ENCODE measurements around the gene AZIN2. TPM values are rescaled to one million over a fixed set of nuclear protein-coding genes. Genes with fewer than 3 reads are reported as not detected.

Gene AZIN2
- total RNA-seq, 1 donor from 2014 or later = 7.0 TPM

DNA sequence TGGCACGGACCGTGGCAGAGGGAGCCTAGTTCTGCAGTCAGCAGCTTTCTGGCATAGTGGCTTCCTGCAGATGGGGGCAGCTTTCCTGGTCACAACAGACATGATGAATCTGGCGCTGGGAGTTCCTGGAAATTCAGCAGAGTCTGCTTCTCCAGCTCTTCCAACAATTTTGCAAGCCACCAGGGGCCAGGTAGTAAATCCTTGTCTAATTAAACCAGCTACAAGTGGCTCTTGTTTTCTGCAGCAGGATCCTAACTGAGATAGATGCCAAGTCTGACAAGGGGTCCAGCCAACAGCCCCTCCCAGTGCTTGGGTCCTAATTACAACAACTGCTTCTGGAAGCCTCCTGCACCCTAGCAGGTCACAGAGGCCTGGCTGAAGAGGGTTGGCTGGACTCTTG is 65.0 kb downstream of the AZIN2 start:
- H3K4me1 Mint-ChIP-seq (ENCODE audit: low read depth, unreplicated experiment) = peaks cover 29% of the 10 kb centered on the region

DNA sequence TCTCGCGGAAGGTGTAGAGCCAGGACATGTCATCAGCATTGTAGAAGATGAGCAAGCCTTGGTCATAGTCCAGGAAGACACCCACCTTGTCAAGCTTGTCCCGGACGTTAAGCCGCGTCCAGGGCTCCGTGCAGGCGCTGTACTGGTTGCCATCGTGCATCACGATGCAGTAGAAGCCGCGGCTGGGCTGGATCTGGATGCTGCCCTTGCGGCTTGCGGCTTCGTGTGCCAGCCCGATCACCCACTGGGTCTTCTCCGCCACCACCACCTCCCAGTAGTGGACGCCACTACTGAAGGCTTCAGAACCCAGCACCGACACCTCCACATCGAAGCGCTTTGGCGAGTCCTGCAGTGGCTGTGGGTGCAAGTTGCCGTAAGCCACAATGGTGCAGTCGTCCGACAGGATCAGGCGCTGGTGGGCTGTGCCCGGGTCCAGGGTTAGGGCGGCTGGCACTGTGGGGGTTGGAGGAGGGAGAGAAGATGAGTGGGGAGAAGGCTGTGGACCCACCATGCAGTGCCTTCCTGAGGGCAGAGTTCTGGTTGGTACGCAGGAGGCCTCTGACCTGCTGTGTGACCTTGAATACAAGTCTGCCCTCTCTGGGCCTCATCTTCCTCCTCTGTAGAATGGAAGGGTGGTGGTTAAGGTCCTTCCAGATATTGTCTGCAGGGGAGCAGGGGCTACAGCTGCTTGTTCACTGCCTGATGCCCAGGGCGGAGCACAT is 66.5 kb downstream of the AZIN2 start:
- Mint-ChIP-seq H3K36me3 (ENCODE audit: unreplicated experiment) (no peaks in the 10 kb centered on the region), H3K27ac (ENCODE audit: unreplicated experiment) (no peak overlapping the region), H3K9me3 (ENCODE audit: unreplicated experiment) (peaks cover 8% of the 10 kb centered on the region), H3K27me3 (ENCODE audit: unreplicated experiment) (peaks cover 10% of the 10 kb centered on the region), H3K4me1 (ENCODE audit: low read depth, unreplicated experiment) (peaks cover 27% of the 10 kb centered on the region), H3K4me3 (ENCODE audit: unreplicated experiment) (no peak overlapping the region)
- TF ChIP-seq, protein P1, sequence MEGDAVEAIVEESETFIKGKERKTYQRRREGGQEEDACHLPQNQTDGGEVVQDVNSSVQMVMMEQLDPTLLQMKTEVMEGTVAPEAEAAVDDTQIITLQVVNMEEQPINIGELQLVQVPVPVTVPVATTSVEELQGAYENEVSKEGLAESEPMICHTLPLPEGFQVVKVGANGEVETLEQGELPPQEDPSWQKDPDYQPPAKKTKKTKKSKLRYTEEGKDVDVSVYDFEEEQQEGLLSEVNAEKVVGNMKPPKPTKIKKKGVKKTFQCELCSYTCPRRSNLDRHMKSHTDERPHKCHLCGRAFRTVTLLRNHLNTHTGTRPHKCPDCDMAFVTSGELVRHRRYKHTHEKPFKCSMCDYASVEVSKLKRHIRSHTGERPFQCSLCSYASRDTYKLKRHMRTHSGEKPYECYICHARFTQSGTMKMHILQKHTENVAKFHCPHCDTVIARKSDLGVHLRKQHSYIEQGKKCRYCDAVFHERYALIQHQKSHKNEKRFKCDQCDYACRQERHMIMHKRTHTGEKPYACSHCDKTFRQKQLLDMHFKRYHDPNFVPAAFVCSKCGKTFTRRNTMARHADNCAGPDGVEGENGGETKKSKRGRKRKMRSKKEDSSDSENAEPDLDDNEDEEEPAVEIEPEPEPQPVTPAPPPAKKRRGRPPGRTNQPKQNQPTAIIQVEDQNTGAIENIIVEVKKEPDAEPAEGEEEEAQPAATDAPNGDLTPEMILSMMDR (IDR thresholded peaks at IDR 0.05; ENCODE audit: partially characterized antibody, unreplicated experiment) = no peak
- no peak for DNase-seq

More for the DNA sequence above, 65.0 kb downstream of the AZIN2 start:
- no peaks in the 10 kb centered on the region for H3K9me3 Mint-ChIP-seq (ENCODE audit: unreplicated experiment)
- H3K27ac Mint-ChIP-seq (ENCODE audit: unreplicated experiment) = no peak overlapping the region
- TF ChIP-seq, protein P1 (IDR thresholded peaks at IDR 0.05; ENCODE audit: partially characterized antibody, unreplicated experiment) = no peak
- no peak overlapping the region for H3K4me3 Mint-ChIP-seq (ENCODE audit: unreplicated experiment)
- peaks cover 5% of the 10 kb centered on the region for H3K27me3 Mint-ChIP-seq (ENCODE audit: unreplicated experiment)
- no peaks in the 10 kb centered on the region for H3K36me3 Mint-ChIP-seq (ENCODE audit: unreplicated experiment)
- DNase-seq = no peak

DNA sequence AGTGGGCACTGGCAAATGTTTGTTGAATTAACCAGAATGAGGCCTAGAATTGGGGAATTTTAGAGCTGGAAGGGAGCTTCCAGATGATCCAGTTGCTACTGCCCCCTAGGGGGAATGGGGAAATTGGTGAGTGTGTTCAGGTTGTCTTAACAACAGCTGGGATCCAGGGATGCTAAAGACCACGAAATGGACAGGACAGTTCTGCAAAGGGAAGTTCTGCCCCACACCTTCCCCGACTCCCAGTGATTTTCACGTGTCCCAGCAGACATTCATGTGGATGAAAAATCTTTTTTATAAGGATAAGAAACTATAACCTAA is 67.0 kb downstream of the AZIN2 start:
- H3K4me1 Mint-ChIP-seq (ENCODE audit: low read depth, unreplicated experiment) = peaks cover 27% of the 10 kb centered on the region
- no peaks in the 10 kb centered on the region for H3K36me3 Mint-ChIP-seq (ENCODE audit: unreplicated experiment)
- no peak for DNase-seq
- H3K27ac Mint-ChIP-seq (ENCODE audit: unreplicated experiment) = no peak overlapping the region
- H3K9me3 Mint-ChIP-seq (ENCODE audit: unreplicated experiment) = peaks cover 10% of the 10 kb centered on the region
- TF ChIP-seq, protein P1 (IDR thresholded peaks at IDR 0.05; ENCODE audit: partially characterized antibody, unreplicated experiment) = peak; percentile 17
- H3K27me3 Mint-ChIP-seq (ENCODE audit: unreplicated experiment) = peaks cover 14% of the 10 kb centered on the region
- H3K4me3 Mint-ChIP-seq (ENCODE audit: unreplicated experiment) = no peak overlapping the region

DNA sequence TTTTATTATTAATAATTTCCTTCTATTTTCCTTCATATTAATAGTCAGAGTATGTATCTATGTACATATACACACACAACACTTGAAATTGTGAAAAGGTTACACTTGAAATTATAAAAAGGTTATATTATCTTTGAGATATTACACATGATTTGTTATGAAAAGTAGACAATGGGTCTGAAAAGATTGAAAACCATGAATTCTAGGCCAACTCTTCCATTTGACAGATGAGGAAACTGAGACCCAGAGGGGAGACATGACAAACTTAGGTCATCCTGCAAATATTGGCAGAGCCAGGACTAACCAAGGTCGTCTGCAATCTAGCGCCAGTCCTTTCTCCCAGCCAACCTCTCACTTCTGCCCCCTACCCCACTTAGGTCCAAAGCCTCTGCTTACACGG is 67.7 kb downstream of the AZIN2 start:
- Mint-ChIP-seq H3K4me3 (ENCODE audit: unreplicated experiment) (no peak overlapping the region), H3K9me3 (ENCODE audit: unreplicated experiment) (peaks cover 10% of the 10 kb centered on the region), H3K4me1 (ENCODE audit: low read depth, unreplicated experiment) (peaks cover 24% of the 10 kb centered on the region), H3K27me3 (ENCODE audit: unreplicated experiment) (peaks cover 16% of the 10 kb centered on the region), H3K36me3 (ENCODE audit: unreplicated experiment) (peaks cover under 1% of the 10 kb centered on the region), H3K27ac (ENCODE audit: unreplicated experiment) (no peak overlapping the region)
- DNase-seq = no peak
- TF ChIP-seq, protein P1 (IDR thresholded peaks at IDR 0.05; ENCODE audit: partially characterized antibody, unreplicated experiment) = no peak

DNA sequence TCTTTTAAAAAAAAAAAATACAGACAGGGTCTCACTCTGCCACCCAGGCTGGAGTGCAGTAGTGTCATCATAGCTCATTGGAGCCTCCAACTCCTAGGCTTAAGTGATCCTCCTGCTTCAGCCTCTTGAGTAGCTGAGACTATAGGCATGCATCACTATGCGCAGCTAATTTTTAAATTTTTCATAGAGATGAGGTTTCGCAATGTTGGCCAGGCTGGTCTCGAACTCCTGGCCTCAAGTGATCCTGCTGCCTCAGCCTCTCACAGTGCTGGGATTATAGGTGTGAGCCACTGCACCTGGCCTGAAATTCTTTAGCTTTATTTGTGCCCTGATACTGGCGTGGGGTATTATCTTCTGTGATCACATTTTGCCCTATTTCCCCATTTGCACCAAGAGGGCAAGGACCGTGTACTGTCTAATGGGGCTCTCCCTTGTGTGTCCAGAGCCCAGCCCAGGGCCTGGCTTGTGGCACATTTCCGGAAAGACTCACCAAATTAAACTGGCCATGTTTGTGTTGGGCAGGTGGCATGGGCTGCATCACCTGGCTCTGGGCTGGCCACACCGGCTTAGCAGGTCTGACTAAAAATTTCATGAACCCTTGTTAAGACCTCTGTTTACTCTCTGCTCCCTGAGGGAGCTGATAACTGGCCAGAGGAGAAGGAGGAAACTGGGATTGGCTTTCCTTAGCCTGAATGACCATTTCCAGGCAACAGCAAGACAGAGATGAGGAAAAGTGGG is 68.7 kb downstream of the AZIN2 start:
- H3K4me1 Mint-ChIP-seq (ENCODE audit: low read depth, unreplicated experiment) = peaks cover 29% of the 10 kb centered on the region
- TF ChIP-seq, protein P1 (IDR thresholded peaks at IDR 0.05; ENCODE audit: partially characterized antibody, unreplicated experiment) = no peak

More for the DNA sequence above, 68.7 kb downstream of the AZIN2 start:
- no peak for DNase-seq
- Mint-ChIP-seq H3K9me3 (ENCODE audit: unreplicated experiment) (peaks cover 10% of the 10 kb centered on the region), H3K36me3 (ENCODE audit: unreplicated experiment) (peaks cover 3% of the 10 kb centered on the region), H3K4me3 (ENCODE audit: unreplicated experiment) (no peak overlapping the region), H3K27me3 (ENCODE audit: unreplicated experiment) (peaks cover 16% of the 10 kb centered on the region), H3K27ac (ENCODE audit: unreplicated experiment) (peak overlapping the region; percentile 15)
